ENCODE results near the gene LPCAT3.

LPCAT3 gene

GRCh38 chr12:6952863-6953441 is 65.3 kb downstream of the LPCAT3 start:
- no peak for DNase-seq (ENCODE audit: low read depth in 3 of 3)

- no peak for DNase-seq (ENCODE audit: low read depth in 3 of 3)
Measured at GRCh38 chr12:6952121-6952862, 66.0 kb downstream of the LPCAT3 start.

DNA sequence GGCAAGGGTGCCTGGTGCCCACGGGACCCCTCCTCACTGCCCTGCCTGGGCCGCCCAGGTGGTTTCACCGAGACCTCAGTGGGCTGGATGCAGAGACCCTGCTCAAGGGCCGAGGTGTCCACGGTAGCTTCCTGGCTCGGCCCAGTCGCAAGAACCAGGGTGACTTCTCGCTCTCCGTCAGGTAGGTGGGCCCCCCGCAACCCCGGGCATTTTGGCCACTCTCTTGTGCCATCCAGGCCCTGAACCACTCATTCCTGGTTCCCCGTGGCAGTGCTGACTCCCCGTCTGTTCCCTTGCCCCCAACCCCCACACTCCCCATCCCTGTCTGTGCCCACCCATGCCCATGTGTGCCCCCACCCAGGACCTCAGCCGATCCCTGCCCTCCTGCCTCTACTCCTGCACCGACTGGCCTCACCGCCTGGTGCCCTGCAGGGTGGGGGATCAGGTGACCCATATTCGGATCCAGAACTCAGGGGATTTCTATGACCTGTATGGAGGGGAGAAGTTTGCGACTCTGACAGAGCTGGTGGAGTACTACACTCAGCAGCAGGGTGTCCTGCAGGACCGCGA is 66.6 kb downstream of the LPCAT3 start:
- no peak for DNase-seq (ENCODE audit: low read depth in 3 of 3)

DNA sequence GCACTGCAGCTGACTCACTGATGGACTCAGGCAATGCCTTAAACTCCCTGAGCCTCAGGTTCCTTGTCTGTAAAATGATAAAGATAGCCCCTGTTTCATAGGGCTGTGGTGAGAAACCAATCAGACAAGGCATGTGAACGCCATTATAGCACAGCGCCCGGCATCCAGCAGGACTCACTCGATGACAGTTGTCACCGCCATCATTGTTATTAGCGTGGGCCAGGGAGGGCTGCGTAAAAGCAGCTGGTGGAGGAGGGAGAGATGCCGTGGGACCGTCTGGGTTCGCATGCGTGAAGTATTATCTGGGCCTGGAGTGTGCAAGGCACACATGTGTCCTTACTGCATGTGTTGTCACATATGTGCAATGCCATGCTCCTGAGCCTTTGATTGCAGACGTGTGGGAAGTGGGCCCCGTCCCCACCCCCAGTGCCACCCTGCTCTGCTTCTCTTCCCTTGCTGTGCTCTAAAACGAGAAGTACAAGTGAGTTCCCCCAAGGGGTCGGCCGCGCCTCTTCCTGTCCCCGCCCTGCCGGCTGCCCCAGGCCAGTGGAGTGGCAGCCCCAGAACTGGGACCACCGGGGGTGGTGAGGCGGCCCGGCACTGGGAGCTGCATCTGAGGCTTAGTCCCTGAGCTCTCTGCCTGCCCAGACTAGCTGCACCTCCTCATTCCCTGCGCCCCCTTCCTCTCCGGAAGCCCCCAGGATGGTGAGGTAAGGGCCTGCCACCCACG is 67.3 kb downstream of the LPCAT3 start, which contains the start of gene PTPN6:
Gene PTPN6 (plus strand): TSS at position 546 of the 730 bp plus-strand sequence. CDS start 157 bp downstream, at position 703.
- DNase-seq (ENCODE audit: low read depth in 3 of 3) = no peak

DNA sequence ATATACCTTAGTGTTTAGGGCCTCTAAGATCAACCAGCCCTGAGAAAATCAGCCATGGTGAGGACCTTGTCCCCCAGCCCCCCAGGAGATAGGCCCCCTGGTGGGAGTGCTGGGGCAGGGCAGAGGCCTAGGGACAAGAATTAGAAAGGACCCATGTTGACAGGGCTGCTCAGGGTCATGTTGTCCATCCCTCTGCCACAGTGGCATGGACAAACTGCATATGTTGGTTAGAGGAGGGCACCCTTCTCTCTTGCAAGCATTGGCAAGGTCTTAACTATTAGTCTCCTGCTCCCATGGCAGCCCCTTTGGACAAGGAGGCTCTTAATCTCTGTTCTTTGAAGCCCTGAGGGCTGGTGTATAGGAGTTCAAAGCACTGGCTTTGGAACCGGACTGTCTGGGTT is 67.9 kb downstream of the LPCAT3 start:
- DNase-seq (ENCODE audit: low read depth in 3 of 3) = no peak

GRCh38 chr12:6948873-6949594 is 69.2 kb downstream of the LPCAT3 start:
- no peak for DNase-seq (ENCODE audit: low read depth in 3 of 3)

- no peak for DNase-seq (ENCODE audit: low read depth in 3 of 3)
Measured at GRCh38 chr12:6947615-6948014, 70.7 kb downstream of the LPCAT3 start.

GRCh38 chr12:6946920-6947374 is 71.3 kb downstream of the LPCAT3 start:
- DNase-seq (ENCODE audit: low read depth in 3 of 3) = no peak

DNA sequence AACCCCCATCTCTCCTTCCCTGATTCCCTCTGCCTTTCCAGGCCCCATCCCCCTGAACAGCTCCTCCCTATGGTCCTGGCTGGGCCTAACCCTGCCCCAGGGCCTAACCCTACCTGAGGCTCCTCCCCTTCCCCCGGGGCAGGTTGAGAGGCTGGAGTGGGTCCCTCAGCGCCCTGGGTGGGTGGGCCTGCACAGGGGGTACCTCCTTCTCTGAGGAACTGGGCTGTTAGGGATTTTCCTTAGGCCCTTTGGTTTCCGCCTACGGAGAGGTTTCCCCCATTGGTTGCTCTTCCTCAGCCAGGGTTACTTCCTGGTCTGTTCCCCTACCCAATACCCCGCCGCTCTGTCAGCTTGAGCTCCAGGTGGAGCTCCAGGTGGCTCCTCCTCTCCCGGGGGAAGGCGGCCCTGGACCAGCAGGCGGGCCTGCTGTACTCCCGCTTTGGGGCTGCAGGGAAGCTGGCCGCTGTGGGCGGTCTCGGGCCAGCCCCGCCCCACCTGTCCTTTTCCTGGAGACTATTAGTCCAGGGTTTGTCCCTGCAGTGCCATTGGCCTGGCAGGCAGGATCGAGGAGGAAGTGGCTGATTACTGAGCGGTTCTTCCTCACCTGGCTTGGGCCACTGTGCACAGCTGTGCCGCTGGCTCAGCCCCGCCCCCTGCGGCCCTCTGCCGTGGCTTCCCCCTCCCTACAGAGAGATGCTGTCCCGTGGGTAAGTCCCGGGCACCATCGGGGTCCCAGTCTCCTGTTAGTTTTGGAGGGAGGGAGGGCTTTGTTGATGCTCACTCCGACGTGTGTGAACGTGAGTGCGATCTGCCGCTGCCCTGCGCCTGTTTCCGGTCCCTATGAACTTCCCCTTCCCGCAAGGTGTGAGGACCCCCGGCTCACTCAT is 72.0 kb downstream of the LPCAT3 start:
- no peak for DNase-seq (ENCODE audit: low read depth in 3 of 3)

GRCh38 chr12:6945613-6946012 is 72.7 kb downstream of the LPCAT3 start:
- no peak for DNase-seq (ENCODE audit: low read depth in 3 of 3)

- DNase-seq (ENCODE audit: low read depth in 3 of 3) = peak; percentile 75 to 83 (median 82)
Measured at GRCh38 chr12:6944381-6945186, 73.7 kb downstream of the LPCAT3 start.

DNA sequence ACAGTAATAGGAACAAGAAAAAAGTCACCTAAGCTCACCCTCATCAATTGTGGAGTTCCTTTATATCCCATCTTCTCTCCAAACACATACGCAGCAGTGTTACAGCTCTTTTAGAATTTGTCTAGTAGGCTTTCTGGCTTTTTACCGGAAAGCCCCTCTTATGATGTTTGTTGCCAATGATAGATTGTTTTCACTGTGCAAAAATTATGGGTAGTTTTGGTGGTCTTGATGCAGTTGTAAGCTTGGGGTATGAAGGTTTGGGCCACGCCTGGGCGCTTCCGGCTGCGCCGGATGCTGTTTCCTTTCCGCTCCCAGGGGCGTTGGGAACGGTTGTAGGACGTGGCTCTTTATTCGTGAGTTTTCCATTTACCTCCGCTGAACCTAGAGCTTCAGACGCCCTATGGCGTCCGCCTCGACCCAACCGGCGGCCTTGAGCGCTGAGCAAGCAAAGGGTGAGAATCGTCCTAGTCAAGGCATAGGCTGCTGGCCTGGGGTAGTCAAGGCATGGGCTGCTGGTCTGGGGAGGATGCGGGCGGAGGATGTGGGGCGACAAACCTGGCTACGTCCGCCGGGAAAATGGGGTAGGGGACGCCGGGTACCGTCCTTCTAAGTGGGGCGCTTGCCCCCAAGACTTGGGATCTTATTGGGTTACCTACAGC is 74.4 kb downstream of the LPCAT3 start, which contains the start of the genes C12orf57 and RNU7-1:
Gene C12orf57 (plus strand): TSS at position 301 of the 659 bp plus-strand sequence. CDS start 100 bp downstream, at position 401.
Gene RNU7-1 (plus strand): TSS at position 95 of the 659 bp plus-strand sequence.
- peak in 2 of 3 donors; percentile 68 to 85 for DNase-seq (ENCODE audit: low read depth in 3 of 3)

DNA sequence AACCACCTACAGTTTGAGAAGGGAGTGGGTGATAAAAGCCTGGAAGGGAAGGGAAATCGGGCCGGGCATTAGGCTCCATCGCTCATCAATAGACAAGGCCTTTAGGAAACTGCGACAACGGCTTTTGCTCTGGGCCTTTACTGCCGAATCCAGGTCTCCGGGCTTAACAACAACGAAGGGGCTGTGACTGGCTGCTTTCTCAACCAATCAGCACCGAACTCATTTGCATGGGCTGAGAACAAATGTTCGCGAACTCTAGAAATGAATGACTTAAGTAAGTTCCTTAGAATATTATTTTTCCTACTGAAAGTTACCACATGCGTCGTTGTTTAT is 74.9 kb downstream of the LPCAT3 start:
- DNase-seq (ENCODE audit: low read depth in 3 of 3) = peak in 1 of 3 donors; percentile 71

DNA sequence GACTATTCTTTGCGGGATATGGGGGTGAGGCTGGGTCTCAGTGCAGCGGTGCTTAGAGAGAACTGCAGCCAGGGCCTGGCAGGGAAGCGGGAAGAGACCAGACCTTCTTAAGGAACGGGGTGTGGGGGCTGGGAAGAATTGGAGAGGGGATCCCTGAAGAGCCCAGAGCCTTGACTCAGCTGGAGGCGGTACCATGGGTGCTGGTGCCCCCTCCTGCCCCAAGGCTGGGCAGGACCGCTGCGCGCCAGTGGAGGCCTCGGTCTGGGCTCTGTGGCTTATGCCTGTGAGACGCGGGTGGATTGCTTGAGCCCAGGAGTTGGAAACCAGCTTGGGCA is 76.0 kb downstream of the LPCAT3 start:
- no peak for DNase-seq (ENCODE audit: low read depth in 3 of 3)

- DNase-seq (ENCODE audit: low read depth in 3 of 3) = no peak
Measured at GRCh38 chr12:6941782-6942181, 76.5 kb downstream of the LPCAT3 start.

GRCh38 chr12:6941267-6941666 is 77.0 kb downstream of the LPCAT3 start:
- no peak for DNase-seq (ENCODE audit: low read depth in 3 of 3)

GRCh38 chr12:6939191-6939540 is 79.1 kb downstream of the LPCAT3 start:
- no peak for DNase-seq (ENCODE audit: low read depth in 3 of 3)

GRCh38 chr12:6938353-6939190 is 79.7 kb downstream of the LPCAT3 start:
- DNase-seq (ENCODE audit: low read depth in 3 of 3) = no peak
